HepG2 (cell line): ENCODE measurements around the gene CHMP4B.

Experiments used
- CTCF ChIP-seq: sonication (generic); formaldehyde crosslinking; IDR thresholded peaks from 2 replicates; pipeline ENCODE4 v1.5.0; 2020; ENCODE audit warnings: mild to moderate bottlenecking, missing genetic modification reagents, moderate library complexity
- EP300 ChIP-seq, 3 experiments: sonication (generic) in 1 of 3; formaldehyde crosslinking in 1 of 3; IDR thresholded peaks; 2 replicates each; pipeline versions ENCODE4 v1.5.1 to v1.6.1; 2011 to 2020; ENCODE audit warnings: low read depth in 2 of 3, low read length in 2 of 3, borderline replicate concordance in 1 of 3, improper control_type of control experiment in 1 of 3, mild to moderate bottlenecking in 1 of 3, missing genetic modification reagents in 1 of 3, moderate library complexity in 1 of 3
- KDM5A ChIP-seq: fragments of 200-600 bp; sonication (generic); IDR thresholded peaks from 2 replicates; pipeline ENCODE4 v1.7.0; 2018; ENCODE audit warnings: antibody characterized with exemption, mild to moderate bottlenecking, low read length, borderline replicate concordance
- MTF2 ChIP-seq: sonication (generic); formaldehyde crosslinking; IDR thresholded peaks from 2 replicates; pipeline ENCODE4 v1.5.0; 2020; ENCODE audit warnings: missing genetic modification reagents, borderline replicate concordance
- POLR2A ChIP-seq, 2 experiments: IDR thresholded peaks; 2 replicates each; pipeline ENCODE4 v1.6.1; 2011; ENCODE audit warnings: low read depth in 2 of 2, low read length in 2 of 2, mild to moderate bottlenecking in 1 of 2, moderate library complexity in 1 of 2; ENCODE audit not compliant: insufficient read depth in 1 of 2
- REST ChIP-seq, 2 experiments: IDR thresholded peaks; 2 replicates each; pipeline ENCODE4 v1.6.1; 2011 to 2012; ENCODE audit warnings: low read length in 2 of 2, borderline replicate concordance in 1 of 2, low read depth in 1 of 2, mild to moderate bottlenecking in 1 of 2, moderate library complexity in 1 of 2
- SNAPC5 ChIP-seq: sonication (generic); formaldehyde crosslinking; IDR thresholded peaks from 2 replicates; pipeline ENCODE4 v1.8.1; 2023; ENCODE audit warnings: mild to moderate bottlenecking, missing genetic modification reagents, borderline replicate concordance
- TBX2 ChIP-seq: sonication (generic); formaldehyde crosslinking; IDR thresholded peaks from 2 replicates; pipeline ENCODE4 v1.5.0; 2020; ENCODE audit warnings: missing genetic modification reagents, mild to moderate bottlenecking, borderline replicate concordance
- ZBTB7A ChIP-seq: sonication (generic); formaldehyde crosslinking; IDR thresholded peaks from 2 replicates; pipeline ENCODE4 v1.8.0; 2022; ENCODE audit warnings: mild to moderate bottlenecking, missing genetic modification reagents
- ZNF276 ChIP-seq: sonication (generic); formaldehyde crosslinking; IDR thresholded peaks from 2 replicates; pipeline ENCODE4 v1.4.0; 2020; ENCODE audit warnings: mild to moderate bottlenecking, low read depth, missing genetic modification reagents
- ZNF280B ChIP-seq: sonication (generic); formaldehyde crosslinking; IDR thresholded peaks from 2 replicates; pipeline ENCODE4 v1.5.0; 2020; ENCODE audit warnings: missing genetic modification reagents, mild to moderate bottlenecking, borderline replicate concordance
- ZNF331 ChIP-seq: sonication (generic); formaldehyde crosslinking; IDR thresholded peaks from 2 replicates; pipeline ENCODE4 v1.4.0; 2020; ENCODE audit warnings: missing genetic modification reagents
- ZNF563 ChIP-seq: sonication (generic); formaldehyde crosslinking; IDR thresholded peaks from 2 replicates; pipeline ENCODE4 v1.8.0; 2022; ENCODE audit warnings: mild to moderate bottlenecking, moderate library complexity, missing genetic modification reagents
- ZNF646 ChIP-seq: sonication (generic); formaldehyde crosslinking; IDR thresholded peaks from 2 replicates; pipeline ENCODE4 v1.9.0; 2021; ENCODE audit warnings: mild to moderate bottlenecking, missing genetic modification reagents

- TF ChIP-seq TBX2 (CRISPR knock-in tag) (no peak), ZNF331 (CRISPR knock-in tag) (no peak), KDM5A (no peak), ZNF646 (no peak), ZNF276 (CRISPR knock-in tag) (no peak), MTF2 (CRISPR knock-in tag) (no peak), CTCF (CRISPR knock-in tag) (no peak), ZNF280B (CRISPR knock-in tag) (no peak), EP300 (IDR thresholded peaks at IDR 0.05; ENCODE audit: low read depth in 2 of 2, low read length in 2 of 2) (no peak), EP300 (CRISPR knock-in tag; IDR thresholded peaks at IDR 0.05; ENCODE audit: borderline replicate concordance) (no peak), REST (IDR thresholded peaks at IDR 0.05; ENCODE audit: borderline replicate concordance in 1 of 2, low read depth in 1 of 2, low read length in 2 of 2) (no peak), ZBTB7A (no peak), SNAPC5 (CRISPR knock-in tag) (no peak), POLR2A (IDR thresholded peaks at IDR 0.05; ENCODE audit: insufficient read depth in 1 of 2, low read depth in 2 of 2, low read length in 2 of 2) (no peak), ZNF563 (no peak)
These were observed 11.3 kb downstream of the CHMP4B start for GRCh38 chr20:33822423-33822822.
